Fibroblast of lung (primary cell): ENCODE measurements around the gene APCDD1L.

ENCODE experiments used
- EZH2 ChIP-seq: IDR thresholded peaks from 2 replicates; pipeline ENCODE4 v1.5.1; 2012; ENCODE audit warnings: low read length, control low read depth, mild to moderate bottlenecking; ENCODE audit errors: missing control alignments
- TF ChIP-seq, protein P1 (sequence below), 2 donors: IDR thresholded peaks in 1 of 2; conservative IDR thresholded peaks in 1 of 2; 1 replicate in 1 of 2; 2 replicates in 1 of 2; pipeline ENCODE4 v1.5.1; 2011 to 2012; ENCODE audit warnings: low read length in 2 of 2, control low read depth in 1 of 2, inconsistent platforms in 1 of 2, low read depth in 1 of 2, mild to moderate bottlenecking in 1 of 2

DNA sequence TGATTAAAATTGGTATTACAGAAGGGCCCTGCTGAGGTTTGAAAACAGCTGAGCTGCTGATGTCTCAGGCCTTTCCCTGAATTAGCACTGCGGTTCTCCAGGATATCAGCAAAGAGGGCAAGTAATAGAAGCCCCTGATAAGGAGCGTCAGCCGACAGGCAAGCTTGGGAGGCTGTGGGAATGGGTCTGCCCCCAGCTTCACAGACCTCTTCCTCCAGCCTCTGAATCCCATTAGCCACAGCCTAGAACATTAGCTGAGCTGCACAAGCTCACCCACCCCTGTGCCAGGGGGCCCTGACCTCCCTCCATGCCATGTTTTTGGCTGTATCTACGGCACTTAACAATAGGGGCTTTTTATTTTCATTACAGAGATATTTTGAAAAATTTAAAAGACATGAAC, 66.2 kb downstream of the APCDD1L start:
- TF ChIP-seq, protein P1, sequence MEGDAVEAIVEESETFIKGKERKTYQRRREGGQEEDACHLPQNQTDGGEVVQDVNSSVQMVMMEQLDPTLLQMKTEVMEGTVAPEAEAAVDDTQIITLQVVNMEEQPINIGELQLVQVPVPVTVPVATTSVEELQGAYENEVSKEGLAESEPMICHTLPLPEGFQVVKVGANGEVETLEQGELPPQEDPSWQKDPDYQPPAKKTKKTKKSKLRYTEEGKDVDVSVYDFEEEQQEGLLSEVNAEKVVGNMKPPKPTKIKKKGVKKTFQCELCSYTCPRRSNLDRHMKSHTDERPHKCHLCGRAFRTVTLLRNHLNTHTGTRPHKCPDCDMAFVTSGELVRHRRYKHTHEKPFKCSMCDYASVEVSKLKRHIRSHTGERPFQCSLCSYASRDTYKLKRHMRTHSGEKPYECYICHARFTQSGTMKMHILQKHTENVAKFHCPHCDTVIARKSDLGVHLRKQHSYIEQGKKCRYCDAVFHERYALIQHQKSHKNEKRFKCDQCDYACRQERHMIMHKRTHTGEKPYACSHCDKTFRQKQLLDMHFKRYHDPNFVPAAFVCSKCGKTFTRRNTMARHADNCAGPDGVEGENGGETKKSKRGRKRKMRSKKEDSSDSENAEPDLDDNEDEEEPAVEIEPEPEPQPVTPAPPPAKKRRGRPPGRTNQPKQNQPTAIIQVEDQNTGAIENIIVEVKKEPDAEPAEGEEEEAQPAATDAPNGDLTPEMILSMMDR (conservative IDR thresholded peaks at IDR 0.05 in 1 of 2, IDR thresholded peaks at IDR 0.05 in 1 of 2; ENCODE audit: low read depth in 1 of 2, low read length in 2 of 2), result no peak
- TF ChIP-seq EZH2, result no peak
